IPS-NIHi7 (cell line): ENCODE data around the gene RAD51AP2.
"Not testable (repeated sequence)": the region's sequence is repeated elsewhere in the genome, so short reads cannot be mapped to it uniquely, and the experiment has no call there.

ENCODE experiments used
- DNase-seq: peaks from one replicate; pipeline ENCODE4 v3.0.0; 2012; ENCODE audit warnings: mixed read lengths; ENCODE audit errors: extremely low spot score

Gene RAD51AP2

DNA sequence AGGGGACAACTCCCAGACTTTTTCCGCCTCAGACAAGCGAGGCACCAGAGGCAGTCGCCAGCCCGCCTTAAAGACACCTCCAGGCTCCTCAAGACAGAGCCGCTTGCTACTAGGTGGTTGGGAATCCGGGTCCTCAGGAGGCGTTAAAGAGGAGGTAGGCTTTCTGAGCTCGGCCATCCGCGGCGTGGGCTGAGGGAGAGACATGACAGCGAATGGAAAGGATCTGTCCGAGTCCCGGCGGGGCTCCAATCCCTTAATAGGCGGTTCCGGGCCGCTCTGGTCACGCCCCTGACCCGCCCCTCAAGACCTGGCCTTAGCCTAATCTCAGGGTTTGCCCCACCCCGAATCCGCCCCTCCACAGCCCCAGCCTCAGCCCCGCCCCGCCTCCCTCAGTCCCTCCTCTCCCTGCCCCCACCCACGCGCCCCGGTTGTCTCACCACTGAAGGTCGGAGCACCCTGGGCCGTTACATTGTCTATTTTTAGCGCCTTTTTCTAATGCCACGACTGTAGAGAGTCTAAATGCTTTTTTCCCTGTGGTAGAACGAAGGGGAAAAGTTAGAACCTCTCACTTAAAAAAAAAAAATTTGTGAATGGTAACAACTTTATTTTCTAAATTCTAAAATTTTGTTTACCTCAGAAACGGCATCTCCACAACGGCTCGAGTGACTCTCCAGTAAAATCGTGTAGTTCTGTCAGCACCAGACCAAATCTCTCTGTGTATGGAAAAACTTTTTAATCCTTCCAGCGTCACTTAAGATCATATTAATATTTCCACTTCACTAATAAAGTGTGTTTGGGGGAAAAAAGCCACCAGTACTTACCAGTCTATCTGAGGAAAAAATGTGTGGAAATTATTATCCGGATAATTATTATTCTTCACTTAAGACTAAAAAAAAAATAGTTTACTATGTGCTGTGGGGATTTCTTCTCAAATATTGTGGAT lies at the start of gene RAD51AP2:
Gene RAD51AP2 (minus strand): TSS at position 229 of the 943 bp plus-strand sequence. CDS start 25 bp downstream, at position 204.
- peak; percentile 92 for DNase-seq

- DNase-seq: not testable (repeated sequence)
Observed at GRCh38 chr2:17565726-17566125, 47.5 kb upstream of the RAD51AP2 start.

DNA sequence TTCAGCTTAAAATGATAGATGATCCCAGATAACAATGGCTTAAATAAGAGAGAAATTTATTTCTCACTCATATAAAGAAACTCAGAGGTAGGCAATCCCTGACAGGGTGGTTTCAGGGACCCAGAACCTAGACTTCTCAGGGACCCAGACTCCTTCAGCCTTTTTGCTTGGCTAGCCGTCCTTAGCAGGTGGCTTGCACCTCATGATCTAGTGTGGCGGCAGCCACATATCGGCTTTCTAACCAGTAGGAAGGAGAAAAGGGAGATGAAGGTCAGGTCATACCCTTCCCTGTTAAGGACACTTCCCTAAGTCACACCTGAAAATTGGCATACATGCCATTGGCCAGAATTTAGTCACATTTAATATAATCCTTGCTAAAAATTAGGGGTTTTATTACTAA lies 40.6 kb upstream of the RAD51AP2 start:
- no peak for DNase-seq

DNA sequence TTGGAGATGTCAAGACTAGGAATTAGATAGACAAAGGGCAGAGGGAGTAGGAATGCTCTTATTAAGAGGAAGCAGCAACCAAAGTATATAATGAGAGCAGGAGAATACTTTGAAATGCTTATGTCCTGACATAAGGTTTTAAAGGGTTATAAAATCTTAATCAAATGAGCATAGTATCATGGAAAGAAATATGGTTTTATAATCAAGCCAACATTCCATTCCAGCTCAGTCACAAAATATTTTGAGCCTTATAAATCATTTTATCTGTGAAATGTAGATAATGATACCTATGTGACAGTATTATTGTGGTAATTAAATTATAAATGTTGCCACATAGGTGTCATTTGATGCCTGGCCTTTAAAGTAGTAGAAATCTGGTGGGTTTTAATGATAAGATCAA lies 39.8 kb upstream of the RAD51AP2 start:
- no peak for DNase-seq

DNA sequence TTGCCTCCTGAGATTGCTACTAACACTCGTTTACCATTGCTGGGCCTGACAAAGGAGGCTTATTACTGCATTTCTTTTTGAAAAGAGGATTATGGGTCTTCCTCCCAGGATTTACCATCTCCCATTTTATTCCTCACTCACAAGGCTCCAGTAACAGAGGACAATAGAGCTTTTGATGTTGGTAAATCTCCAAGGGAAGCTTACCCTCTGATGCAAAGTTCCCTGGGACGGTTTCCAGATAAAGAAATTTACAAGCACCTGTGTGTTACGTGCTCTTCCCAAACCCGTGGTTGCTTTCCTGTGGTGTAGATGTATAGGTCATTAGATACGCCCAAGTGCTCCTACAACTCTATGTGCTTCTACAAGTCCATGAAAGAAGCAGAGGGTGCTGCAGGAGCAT lies 39.4 kb upstream of the RAD51AP2 start:
- no peak for DNase-seq

GRCh38 chr2:17555150-17555549 lies 36.9 kb upstream of the RAD51AP2 start:
- no peak for DNase-seq

DNA sequence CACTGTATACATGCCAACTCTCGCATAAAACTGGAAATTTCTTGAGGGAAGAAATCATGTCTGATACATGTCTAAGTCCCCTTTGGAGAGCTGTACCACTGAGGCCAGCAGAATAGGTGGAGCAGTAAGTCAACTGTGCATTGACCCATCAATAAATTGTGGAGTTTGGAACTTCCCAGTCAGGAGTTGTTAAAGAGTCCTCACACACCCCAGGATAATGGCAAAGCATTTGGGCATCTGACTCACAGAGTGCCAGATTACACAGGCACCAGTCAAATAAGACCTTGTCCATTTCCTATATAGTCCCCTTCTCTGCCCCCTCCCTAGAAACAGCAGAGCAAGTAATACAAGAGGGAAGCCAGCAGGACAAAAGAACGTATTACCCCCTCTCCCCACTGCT lies 32.7 kb upstream of the RAD51AP2 start:
- DNase-seq: no peak

DNA sequence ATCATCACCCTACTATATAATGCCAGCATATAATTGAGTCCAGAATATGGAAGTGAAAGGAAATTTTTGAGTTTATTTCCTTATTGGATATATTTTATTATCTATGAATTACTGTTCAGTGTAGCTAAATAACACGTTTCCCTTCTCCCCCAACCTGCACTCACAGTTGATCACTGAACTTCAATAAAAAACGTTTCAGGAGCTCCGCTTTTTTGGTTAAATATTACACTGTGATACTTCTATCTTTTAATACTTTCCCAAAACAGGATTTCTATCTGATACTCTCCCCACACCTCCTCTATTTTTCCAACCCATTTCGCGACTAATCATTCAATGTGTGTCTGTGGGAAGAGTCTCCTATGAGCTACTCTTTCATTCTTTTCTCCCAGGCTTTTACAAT lies 29.5 kb upstream of the RAD51AP2 start:
- DNase-seq: no peak

- DNase-seq: no peak
Observed at GRCh38 chr2:17547237-17547636, 29.0 kb upstream of the RAD51AP2 start.

- no peak for DNase-seq
Observed at GRCh38 chr2:17545680-17546613, 27.7 kb upstream of the RAD51AP2 start.

GRCh38 chr2:17544256-17544655 lies 26.0 kb upstream of the RAD51AP2 start:
- no peak for DNase-seq

- DNase-seq: peak; percentile 18
Observed at GRCh38 chr2:17543848-17544247, 25.6 kb upstream of the RAD51AP2 start.

DNA sequence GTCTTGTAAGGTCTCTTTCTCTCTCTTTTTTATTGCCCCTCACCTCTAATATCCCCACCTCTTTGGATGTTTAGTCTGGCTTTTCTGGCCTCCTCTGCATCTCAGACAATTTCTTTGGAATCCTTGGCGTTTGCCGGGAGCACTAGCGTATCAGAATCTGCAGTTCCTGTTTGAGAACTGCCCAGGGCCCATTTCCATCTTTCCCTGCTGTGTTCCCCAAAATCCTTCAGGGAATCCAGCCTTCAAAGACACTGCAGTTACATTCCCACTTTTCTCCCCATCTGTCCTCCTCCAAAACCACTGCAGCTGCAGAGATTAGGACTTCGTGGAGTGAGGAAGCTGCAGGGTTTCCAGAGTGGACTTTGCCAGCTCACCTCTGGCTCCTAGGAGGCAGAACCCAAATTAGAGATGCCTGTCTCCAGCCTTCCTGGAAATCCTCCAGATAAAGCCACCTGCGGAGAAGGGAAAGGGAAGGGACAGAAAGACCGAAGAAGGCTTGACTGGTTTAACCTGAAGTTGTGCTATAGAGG lies 25.0 kb upstream of the RAD51AP2 start:
- DNase-seq: peak; percentile 11

DNA sequence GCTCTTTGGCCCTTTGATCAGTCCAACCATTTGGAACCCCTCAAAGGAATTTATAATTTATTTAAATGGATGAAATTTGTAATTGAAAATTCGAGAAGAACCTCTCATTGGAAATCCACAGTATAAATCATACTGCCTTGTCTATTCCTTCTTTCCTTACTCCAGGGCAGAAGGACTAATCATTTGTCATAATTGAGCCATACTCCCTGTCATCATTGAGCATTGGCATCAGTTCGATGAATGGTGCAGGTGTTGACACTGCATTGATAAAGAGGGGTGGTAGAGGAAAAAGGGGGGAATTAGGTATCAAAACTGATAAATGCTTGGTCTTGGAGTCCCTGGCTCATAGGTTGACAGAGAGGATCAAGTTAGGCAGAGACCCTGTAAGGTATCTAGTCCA lies 24.2 kb upstream of the RAD51AP2 start:
- no peak for DNase-seq

DNA sequence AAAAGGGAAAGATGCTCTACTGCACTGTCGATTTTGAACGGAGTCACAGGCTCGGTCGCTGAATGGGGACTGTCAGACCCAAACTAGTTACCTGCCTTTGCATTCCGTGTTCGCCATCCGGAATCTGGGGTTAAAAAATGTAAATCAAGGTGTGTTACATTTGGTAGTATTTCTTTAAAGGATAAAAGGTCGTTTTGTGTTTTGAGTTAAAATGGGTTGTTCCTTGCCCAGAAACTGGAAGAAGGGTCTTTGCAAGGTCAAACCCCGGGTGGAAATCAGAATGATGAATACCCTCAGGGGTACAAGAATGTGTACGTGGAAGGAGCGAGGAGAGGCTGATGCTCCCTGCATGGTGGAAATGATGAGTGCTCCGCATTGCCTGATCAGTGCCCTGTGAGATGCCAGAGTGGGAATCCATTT lies 23.3 kb upstream of the RAD51AP2 start:
- DNase-seq: no peak

GRCh38 chr2:17540813-17541530 lies 22.7 kb upstream of the RAD51AP2 start:
- no peak for DNase-seq

DNA sequence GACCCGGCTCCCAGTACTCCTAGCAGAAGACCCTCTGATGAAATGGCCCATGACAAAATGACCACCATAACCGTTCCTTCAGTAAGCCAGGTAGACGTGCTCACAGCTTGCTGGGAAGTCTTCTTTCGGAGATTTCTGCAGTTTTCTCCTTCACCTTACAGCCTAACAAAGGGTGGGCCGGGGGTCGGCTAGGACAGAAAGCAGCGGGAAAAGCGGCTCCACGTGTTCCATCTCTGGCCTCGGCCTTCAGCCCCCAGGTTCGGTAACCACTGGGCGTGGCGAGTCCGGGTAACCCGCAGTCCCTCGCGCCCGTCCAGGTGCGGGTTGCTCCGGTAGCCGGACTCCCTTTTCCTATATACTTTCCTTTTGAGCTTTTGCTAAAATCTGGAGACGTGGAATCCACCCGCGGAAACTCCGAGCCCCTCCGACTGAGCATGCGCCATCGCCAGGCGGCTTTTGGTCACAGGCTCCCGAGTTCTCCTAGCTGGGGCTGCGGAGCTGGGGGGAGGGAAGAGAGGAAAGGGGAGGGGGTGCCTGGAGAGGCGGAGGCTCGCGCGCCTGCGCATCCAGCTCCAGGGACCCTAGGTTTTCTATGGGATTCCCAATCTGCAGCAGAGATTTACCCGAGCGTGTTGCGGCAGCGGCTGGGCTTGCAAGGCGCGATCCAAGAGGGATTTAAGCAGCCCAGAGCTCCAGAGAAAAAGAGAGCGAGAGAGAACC lies 22.0 kb upstream of the RAD51AP2 start, which contains the start of gene VSNL1:
Gene VSNL1 (plus strand): TSS at position 604 of the 720 bp plus-strand sequence. CDS start 51,379 bp downstream, outside the sequence.
- peak; percentile 90 for DNase-seq

DNA sequence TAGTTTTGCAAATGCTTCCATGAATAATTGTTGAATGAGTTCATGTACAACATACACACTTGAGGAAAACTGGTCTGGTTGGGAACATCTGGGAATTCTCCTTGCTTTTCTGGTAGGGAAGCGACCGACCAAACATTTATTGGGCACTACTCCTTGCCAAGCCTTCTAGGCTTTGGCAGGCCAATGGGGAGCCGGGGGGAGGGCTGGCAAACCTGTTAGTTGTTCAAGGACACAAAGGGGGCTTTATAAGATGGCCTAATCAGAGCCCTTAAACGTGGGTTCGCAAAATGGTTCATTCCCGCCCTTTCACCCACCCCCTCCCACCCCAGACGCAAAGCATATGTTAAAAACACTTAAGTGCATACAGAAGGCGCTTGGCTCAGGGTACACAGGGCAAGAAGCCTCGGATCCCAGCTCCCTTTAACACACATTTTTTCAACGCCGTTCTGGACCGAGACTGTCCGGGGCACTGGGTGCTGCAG lies 21.4 kb upstream of the RAD51AP2 start:
- peak; percentile 22 for DNase-seq

- peak; percentile 68 for DNase-seq
Observed at GRCh38 chr2:17538844-17539554, 20.8 kb upstream of the RAD51AP2 start.
